ENCODE data around the gene LRCH4. TPM values are rescaled to one million over a fixed set of nuclear protein-coding genes. Genes with fewer than 3 reads are reported as not detected.

The LRCH4 gene
- total and polyA plus RNA-seq, 2 of the 13 experiments (the other 11 are each of a cell fraction or from before 2014, with no cell fraction given): 7.0 to 9.3 TPM

GRCh38 chr7:100568176-100568895, 17.6 kb downstream of the LRCH4 start (continued):
- TF ChIP-seq ZFP62 (CRISPR knock-in tag; IDR thresholded peaks at IDR 0.05) (0 out of 2 replicates have a peak, but pooled peaks have one; percentile 69), HES4 (CRISPR knock-in tag; IDR thresholded peaks at IDR 0.05; ENCODE audit: borderline replicate concordance) (peak; percentile 75; the same call in 1 of the 2 replicates), FOSL2 (CRISPR knock-in tag; IDR thresholded peaks at IDR 0.05) (peak; percentile 54), ZNF3 (CRISPR knock-in tag; IDR thresholded peaks at IDR 0.05) (no peak), CEBPB (IDR thresholded peaks at IDR 0.05; ENCODE audit: borderline replicate concordance, low read depth, low read length) (no peak), PLSCR1 (CRISPR knock-in tag; IDR thresholded peaks at IDR 0.05; ENCODE audit: borderline replicate concordance) (peak; percentile 82; the same call in 1 of the 2 replicates), PLRG1 (conservative IDR thresholded peaks at IDR 0.05) (no peak), ZNF556 (CRISPR knock-in tag; IDR thresholded peaks at IDR 0.05; ENCODE audit: borderline replicate concordance) (peak; percentile 55; the same call in 1 of the 2 replicates), ZMAT5 (CRISPR knock-in tag; IDR thresholded peaks at IDR 0.05; ENCODE audit: borderline replicate concordance, low read depth) (peak; percentile 79; the same call in 1 of the 2 replicates), HNF1B (CRISPR knock-in tag; IDR thresholded peaks at IDR 0.05) (no peak), ZNF121 (CRISPR knock-in tag; IDR thresholded peaks at IDR 0.05) (peak; percentile 79; the same call in 1 of the 2 replicates), ATM (IDR thresholded peaks at IDR 0.05; ENCODE audit: borderline replicate concordance) (no peak), GFI1 (CRISPR knock-in tag; IDR thresholded peaks at IDR 0.05; ENCODE audit: borderline replicate concordance) (peak; percentile 60), ZNF660 (CRISPR knock-in tag; IDR thresholded peaks at IDR 0.05; ENCODE audit: borderline replicate concordance, low read depth) (peak; percentile 67; the same call in 1 of the 2 replicates), ZNF563 (CRISPR knock-in tag; IDR thresholded peaks at IDR 0.05) (peak; percentile 91; the same call in 1 of the 2 replicates), SIX4 (CRISPR knock-in tag; IDR thresholded peaks at IDR 0.05) (no peak; the same call in 1 of the 2 replicates), CHCHD3 (CRISPR knock-in tag; IDR thresholded peaks at IDR 0.05) (0 out of 2 replicates have a peak, but pooled peaks have one; percentile 70), NR3C1 (CRISPR knock-in tag; IDR thresholded peaks at IDR 0.05) (no peak), DMAP1 (CRISPR knock-in tag; IDR thresholded peaks at IDR 0.05) (peak; percentile 94), SMC3 (IDR thresholded peaks at IDR 0.05; ENCODE audit: low read length) (no peak), ZNF484 (CRISPR knock-in tag; IDR thresholded peaks at IDR 0.05; ENCODE audit: borderline replicate concordance, low read depth) (no peak), RFXAP (CRISPR knock-in tag; IDR thresholded peaks at IDR 0.05; ENCODE audit: borderline replicate concordance) (peak; percentile 68; the same call in 1 of the 2 replicates), CHD4 (IDR thresholded peaks at IDR 0.05; ENCODE audit: borderline replicate concordance, low read length) (no peak; the same call in 1 of the 2 replicates), ZBTB1 (CRISPR knock-in tag; IDR thresholded peaks at IDR 0.05; ENCODE audit: borderline replicate concordance) (no peak), KDM2A (CRISPR knock-in tag; IDR thresholded peaks at IDR 0.05; ENCODE audit: borderline replicate concordance, low read depth) (peak; percentile 98), ZC3H13 (CRISPR knock-in tag; IDR thresholded peaks at IDR 0.05) (peak; percentile 77; the same call in 1 of the 2 replicates), SP5 (CRISPR knock-in tag; IDR thresholded peaks at IDR 0.05; ENCODE audit: borderline replicate concordance, low read depth) (peak; percentile 88), IRF9 (CRISPR knock-in tag; IDR thresholded peaks at IDR 0.05; ENCODE audit: borderline replicate concordance) (no peak; the same call in 1 of the 2 replicates)

Data from HepG2 (cell line).